ENCODE measurements around the gene LRRC23.

Gene LRRC23

GRCh38 chr12:6959058-6959804 is 54.6 kb downstream of the LRRC23 start:
- no peak for DNase-seq

- no peak for DNase-seq
These were observed 55.4 kb downstream of the LRRC23 start for GRCh38 chr12:6959805-6960592.

DNA sequence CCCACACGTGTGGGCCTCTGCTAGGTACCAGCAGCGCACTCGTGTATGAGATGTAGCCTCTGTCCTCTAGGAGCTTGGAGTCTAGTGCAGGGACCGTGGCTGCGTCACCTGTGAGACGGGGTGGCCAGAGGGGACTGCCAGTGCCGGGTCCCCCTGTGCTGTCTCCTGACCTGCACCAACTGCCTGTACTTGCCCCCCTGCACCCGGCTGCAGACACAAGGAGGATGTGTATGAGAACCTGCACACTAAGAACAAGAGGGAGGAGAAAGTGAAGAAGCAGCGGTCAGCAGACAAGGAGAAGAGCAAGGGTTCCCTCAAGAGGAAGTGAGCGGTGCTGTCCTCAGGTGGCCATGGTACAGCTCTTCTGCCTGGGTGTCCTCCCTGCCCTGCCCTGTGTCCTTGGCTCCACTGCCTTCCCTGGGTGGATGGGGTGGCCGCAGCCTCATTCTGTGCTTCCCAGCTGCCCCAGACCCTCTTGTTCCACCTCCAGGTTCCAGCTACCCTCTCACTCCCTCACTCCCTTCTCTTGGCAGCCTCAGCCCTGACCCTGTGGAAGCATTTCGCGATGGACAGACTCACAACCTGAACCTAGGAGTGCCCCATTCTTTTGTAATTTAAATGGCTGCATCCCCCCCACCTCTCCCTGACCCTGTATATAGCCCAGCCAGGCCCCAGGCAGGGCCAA is 56.1 kb downstream of the LRRC23 start:
- DNase-seq: no peak

DNA sequence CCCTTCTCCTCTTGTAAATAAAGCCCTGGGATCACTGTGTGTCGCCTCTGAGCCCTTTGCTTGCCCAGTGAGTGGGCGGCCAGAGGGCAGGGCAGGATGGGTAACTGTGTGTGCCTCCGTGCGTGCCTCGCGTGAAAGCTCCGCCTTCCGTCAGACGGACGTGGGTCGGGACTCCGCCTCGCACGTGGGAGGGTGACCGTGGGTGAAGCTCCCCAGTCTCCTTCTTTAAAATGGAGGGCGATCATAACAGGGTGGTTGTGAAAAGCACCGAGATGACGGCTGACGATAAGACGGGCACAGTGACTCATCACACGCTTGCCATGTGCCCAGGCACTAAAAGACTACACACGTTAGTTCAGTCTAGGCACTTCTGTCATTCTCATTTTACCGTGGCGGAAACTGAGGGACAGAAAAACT is 56.7 kb downstream of the LRRC23 start:
- DNase-seq: no peak

DNA sequence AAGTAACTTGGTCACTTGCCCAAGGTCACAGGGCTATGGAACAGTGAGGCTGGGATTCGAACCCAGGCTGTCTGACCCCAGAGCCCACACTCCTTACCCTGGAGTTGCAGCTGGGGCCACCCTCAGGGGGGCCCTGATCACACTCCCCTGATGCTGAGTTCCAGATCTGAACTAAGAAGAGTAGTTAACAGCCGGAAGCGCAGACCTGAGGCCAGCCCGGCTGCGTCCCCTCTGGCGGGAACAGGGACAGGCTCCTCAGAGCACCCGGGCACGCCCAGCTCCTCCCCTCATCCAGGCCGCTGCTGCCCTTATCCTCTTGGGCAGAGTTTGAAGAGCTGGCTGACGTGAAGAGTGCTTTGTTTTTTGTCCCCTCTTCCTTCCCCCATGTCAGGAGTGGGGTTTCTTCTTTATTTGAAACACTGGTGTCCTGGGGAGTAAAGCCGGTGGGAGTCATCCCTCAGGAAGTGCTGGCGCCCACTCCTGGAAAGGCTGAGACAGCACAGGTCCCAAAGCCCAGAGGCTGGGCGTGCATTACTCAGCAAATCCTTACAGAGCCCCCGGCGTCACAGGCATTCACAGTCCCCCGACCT is 57.2 kb downstream of the LRRC23 start:
- peak; percentile 80 for DNase-seq

DNA sequence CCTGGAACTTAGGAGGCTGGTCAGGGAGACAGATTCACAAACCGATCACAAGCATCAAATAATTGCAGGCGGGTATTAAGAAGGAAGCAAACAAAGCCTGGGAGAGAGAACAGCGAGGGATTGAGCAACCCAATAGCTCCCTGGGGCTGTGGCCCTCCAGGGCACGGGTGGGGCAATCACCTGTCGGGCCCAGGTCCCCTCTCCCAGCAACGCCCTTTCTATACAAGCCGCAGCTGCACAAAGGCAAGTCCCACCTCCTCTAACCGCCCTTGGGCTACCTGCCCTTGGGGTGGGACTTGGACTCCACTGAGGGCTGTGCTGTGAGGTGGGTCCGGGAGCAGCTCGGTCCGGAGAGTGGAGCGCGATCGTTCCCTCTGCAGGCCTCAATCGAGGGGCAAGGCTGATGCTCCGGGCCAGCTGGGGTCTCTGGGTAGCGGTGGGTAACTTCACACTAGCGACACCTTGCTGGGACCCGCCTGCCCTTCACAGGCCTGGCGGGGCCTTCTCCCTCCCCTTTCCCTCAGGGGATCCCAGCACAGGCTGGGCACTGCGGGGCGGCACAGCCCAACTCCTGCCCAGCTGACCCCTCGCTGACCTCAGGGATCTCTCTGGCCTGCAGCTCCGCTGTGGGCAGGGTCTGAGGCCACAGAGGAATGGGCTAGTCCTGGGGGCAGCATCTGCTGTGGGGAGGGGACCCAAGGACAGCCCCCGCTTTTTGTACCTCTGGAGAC is 57.8 kb downstream of the LRRC23 start:
- DNase-seq: no peak

- peak; percentile 33 for DNase-seq
These were observed 58.6 kb downstream of the LRRC23 start for GRCh38 chr12:6963016-6963731.

Measured in eye (tissue), 1 donor.